B cell (primary cell): ENCODE measurements around the gene IL17F. TPM values are rescaled to one million over a fixed set of nuclear protein-coding genes. Genes with fewer than 3 reads are reported as not detected.

Source experiments
- ATAC-seq: fragments of 200-7000 bp; cut with Tn5 transposase; one replicate; pipeline ENCODE4 v1.10.0; 2021; ENCODE audit warnings: low read depth, mild to moderate bottlenecking, moderate number of reproducible peaks, moderate library complexity
- CTCF ChIA-PET: fragments of 350-600 bp; sonication (Branson Sonifier 250); formaldehyde crosslinking; loops from one replicate; lab custom pipeline; 2021; ENCODE audit warnings: antibody characterized with exemption, inconsistent platforms; lab: Charles Lee
- POLR2A ChIA-PET: fragments of 350-600 bp; sonication (Branson Sonifier 250); formaldehyde crosslinking; loops from one replicate; lab custom pipeline; 2021; ENCODE audit warnings: antibody characterized with exemption; lab: Charles Lee
- DNase-seq: peaks from one replicate; pipeline ENCODE4 v3.0.0; 2013
- H2AFZ ChIP-seq: 2 replicates; pipeline ENCODE4 v1.6.1; 2012; ENCODE audit warnings: mild to moderate bottlenecking, low read depth, low read length; ENCODE audit not compliant: insufficient read depth, poor library complexity, severe bottlenecking
- H3K27ac ChIP-seq, 2 donors: 1 replicate in 1 of 2; 2 replicates in 1 of 2; pipeline ENCODE4 v1.5.1; 2012 to 2013; ENCODE audit warnings: low read length in 2 of 2, mild to moderate bottlenecking in 2 of 2, moderate library complexity in 1 of 2
- H3K27me3 ChIP-seq, 4 experiments: fragments of 200-600 bp in 1 of 4; sonication (generic) in 1 of 4; replicated peaks in 1 of 4; 1 replicate in 2 of 4; 2 replicates in 2 of 4; pipeline versions ENCODE4 v1.6.1 to v1.7.0; 2013 to 2016; ENCODE audit warnings: low read length in 3 of 4, mild to moderate bottlenecking in 2 of 4, mixed read lengths in 1 of 4, moderate library complexity in 1 of 4; ENCODE audit not compliant: insufficient read depth in 4 of 4, control insufficient read depth in 3 of 4; ENCODE audit errors: control extremely low read depth in 1 of 4
- H3K36me3 ChIP-seq, 2 experiments: replicated peaks in 1 of 2; 1 replicate in 1 of 2; 2 replicates in 1 of 2; pipeline versions ENCODE4 v1.6.1 to v1.7.1; 2013; ENCODE audit warnings: low read length in 1 of 2; ENCODE audit not compliant: insufficient read depth in 2 of 2, control insufficient read depth in 1 of 2; ENCODE audit errors: control extremely low read depth in 1 of 2, extremely low read depth in 1 of 2
- H3K4me1 ChIP-seq, 2 donors: fragments of 200-600 bp in 1 of 2; sonication (generic) in 1 of 2; 1 replicate in 1 of 2; 2 replicates in 1 of 2; pipeline versions ENCODE4 v1.5.1 to v1.6.1; 2013 to 2017; ENCODE audit warnings: low read length in 2 of 2; ENCODE audit not compliant: control insufficient read depth in 2 of 2, insufficient read depth in 2 of 2
- H3K4me2 ChIP-seq: replicated peaks from 2 replicates; pipeline ENCODE3; 2012; ENCODE audit warnings: mild to moderate bottlenecking, low read depth, low read length; ENCODE audit not compliant: poor library complexity, severe bottlenecking
- H3K4me3 ChIP-seq, 5 experiments: fragments of 200-600 bp in 1 of 5; sonication (generic) in 1 of 5; 1 replicate in 3 of 5; 2 replicates in 2 of 5; pipeline versions ENCODE4 v1.5.1 to v1.7.0; 2011 to 2016; ENCODE audit warnings: low read length in 4 of 5, mild to moderate bottlenecking in 4 of 5, low read depth in 2 of 5, control low read depth in 1 of 5, moderate library complexity in 1 of 5; ENCODE audit not compliant: insufficient read depth in 1 of 5; ENCODE audit errors: control extremely low read depth in 1 of 5, extremely low read depth in 1 of 5
- H3K79me2 ChIP-seq: fragments of 200-600 bp; sonication (generic); one replicate; pipeline ENCODE4 v1.6.0; 2016; ENCODE audit warnings: low read length; ENCODE audit not compliant: control insufficient read depth, insufficient read depth
- H3K9ac ChIP-seq: fragments of 200-600 bp; sonication (generic); 2 replicates; pipeline ENCODE4 v1.6.1; 2017; ENCODE audit warnings: mild to moderate bottlenecking, low read length, moderate library complexity
- H3K9me3 ChIP-seq, 3 donors: one replicate each; pipeline versions ENCODE4 v1.6.1 to v1.7.1; 2013; ENCODE audit warnings: low read length in 2 of 3; ENCODE audit not compliant: control insufficient read depth in 2 of 3, insufficient read depth in 1 of 3; ENCODE audit errors: control extremely low read depth in 1 of 3
- H4K20me1 ChIP-seq: 2 replicates; pipeline ENCODE4 v1.6.0; 2012; ENCODE audit warnings: mild to moderate bottlenecking, low read length; ENCODE audit not compliant: insufficient read depth, control insufficient read depth, poor library complexity, severe bottlenecking
- H3K27ac Mint-ChIP-seq: one replicate; pipeline ENCODE4 v1.8.0; 2021; ENCODE audit warnings: mixed read lengths
- H3K27me3 Mint-ChIP-seq: one replicate; pipeline ENCODE4 v1.8.0; 2021; ENCODE audit warnings: mixed read lengths
- H3K4me1 Mint-ChIP-seq: one replicate; pipeline ENCODE4 v1.8.0; 2021; ENCODE audit warnings: mixed read lengths
- H3K4me3 Mint-ChIP-seq: one replicate; pipeline ENCODE4 v1.8.0; 2021; ENCODE audit warnings: mixed read lengths
- H3K9me3 Mint-ChIP-seq: one replicate; pipeline ENCODE4 v1.8.0; 2022; ENCODE audit warnings: mixed read lengths; ENCODE audit not compliant: insufficient read depth
- CTCF ChIP-seq: fragments of 200-600 bp; IDR thresholded peaks from one replicate; pipeline ENCODE4 v1.8.0; 2022; ENCODE audit warnings: antibody characterized with exemption, mild to moderate bottlenecking
- EZH2 ChIP-seq: IDR thresholded peaks from 2 replicates; pipeline ENCODE4 v1.6.1; 2012; ENCODE audit warnings: borderline replicate concordance, low read depth, mild to moderate bottlenecking, moderate library complexity, low read length; ENCODE audit not compliant: insufficient read depth, poor library complexity, severe bottlenecking
- WGBS: methylation state at CpG from one replicate; pipeline ENCODE4 v1.1.5; 2013; ENCODE audit warnings: missing lambda C conversion rate; ENCODE audit not compliant: insufficient coverage; 5-methylcytosine and 5-hydroxymethylcytosine counted together
- intact Hi-C: fragments of 100-400 bp; cut with micrococcal nuclease; formaldehyde crosslinking; loops from one replicate; pipeline ENCODE4 v1.10.0; 2022
- polyA minus RNA-seq: library from RNA; depleted of rRNA, polyadenylated mRNA; stranded (reverse); fragments of >200 nt; gene quantifications from 2 replicates; pipeline ENCODE4 v1.2.3, GENCODE V29; 2012
- polyA plus RNA-seq: library from polyadenylated mRNA; depleted of rRNA; stranded (reverse); fragments of >200 nt; gene quantifications from 2 replicates; pipeline ENCODE4 v1.2.3, GENCODE V29; 2012
- total RNA-seq, 2 donors: library from RNA; stranded (reverse); fragments of 120-200 nt in 1 of 2; gene quantifications; 1 replicate in 1 of 2; 2 replicates in 1 of 2; pipeline versions ENCODE4 v1.2.3 to v1.2.4, GENCODE V29; 2013 to 2022

Gene IL17F
- not detected in 2 replicates for total RNA-seq
- total RNA-seq (2013) = not detected
- polyA plus RNA-seq = not detected in 2 replicates
- not detected in 2 replicates for polyA minus RNA-seq

DNA sequence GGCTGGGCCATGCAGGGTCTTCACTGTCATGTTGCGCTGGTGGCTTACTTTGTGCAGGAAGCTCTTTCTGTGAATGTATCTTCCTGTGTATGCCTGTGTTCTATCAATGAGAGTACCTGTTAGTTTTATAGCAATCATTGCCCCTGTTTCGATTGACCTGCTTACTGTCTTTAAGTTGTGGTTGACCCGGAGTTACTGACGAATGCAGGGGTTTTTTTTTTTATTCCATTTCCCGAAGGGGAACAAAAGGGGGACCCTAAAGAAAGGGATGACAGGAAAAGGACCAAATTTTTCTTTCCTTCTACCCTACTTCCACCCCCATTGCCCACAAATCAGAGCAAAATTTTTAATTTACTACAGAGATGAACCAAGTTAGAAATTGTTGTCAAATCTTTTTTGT lies at the start of gene IL17F:
TSS of gene IL17F (minus strand) at position 101 of the 400 bp plus-strand sequence. CDS start at position 30, 71 bp downstream.
- Histone ChIP-seq H2AFZ (no peak within 1 kb of the TSS), H4K20me1 (no peaks in the 10 kb centered on the region), H3K36me3 (no peaks in the 10 kb centered on the region), H3K27ac (no peak within 1 kb of the TSS), H3K9me3 (no peaks in the 10 kb centered on the region), H3K4me1 (no peaks in the 10 kb centered on the region), H3K79me2 (no peaks in the 10 kb centered on the region), H3K4me3 (no peak within 1 kb of the TSS), H3K4me2 (no peak within 1 kb of the TSS), H3K9ac (no peak within 1 kb of the TSS), H3K27me3 (peaks cover 0 to 2% (median 0%) of the 10 kb centered on the region in 4 experiments)
- no peak for TF ChIP-seq CTCF
- TF ChIP-seq EZH2 = no peak
- WGBS = 90% methylated on average over 2 of the region's 5 CpGs
- ChIA-PET CTCF (no interaction called here), POLR2A (no interaction called here)
- H3K27me3 Mint-ChIP-seq = peaks cover 20% of the 10 kb centered on the region
- no peak within 1 kb of the TSS for H3K4me3 Mint-ChIP-seq
- H3K27ac Mint-ChIP-seq = no peak within 1 kb of the TSS
- no peaks in the 10 kb centered on the region for H3K4me1 Mint-ChIP-seq
- DNase-seq (no peak), ATAC-seq (no peak)
- no peaks in the 10 kb centered on the region for H3K9me3 Mint-ChIP-seq
- intact Hi-C loops = no loop called here

GRCh38 chr6:52293067-52293466 lies 48.8 kb upstream of the IL17F start:
- H3K4me3 ChIP-seq = no peak overlapping the region
- no peak overlapping the region for H3K4me2 ChIP-seq
- H3K36me3 ChIP-seq = no peaks in the 10 kb centered on the region
- no peaks in the 10 kb centered on the region for H4K20me1 ChIP-seq
- no peaks in the 10 kb centered on the region for H3K9me3 Mint-ChIP-seq
- DNase-seq = no peak
- H3K79me2 ChIP-seq = no peaks in the 10 kb centered on the region
- no peak overlapping the region for H2AFZ ChIP-seq
- H3K27ac ChIP-seq = no peak overlapping the region
- no peak overlapping the region for H3K4me3 Mint-ChIP-seq
- H3K27me3 Mint-ChIP-seq = no peaks in the 10 kb centered on the region
- H3K27me3 ChIP-seq = no peaks in the 10 kb centered on the region
- no peak for ATAC-seq
- intact Hi-C loops = no loop called here
- H3K4me1 Mint-ChIP-seq = peaks cover 22% of the 10 kb centered on the region
- peaks cover 18 to 24% of the 10 kb centered on the region in 2 donors for H3K4me1 ChIP-seq
- ChIA-PET CTCF (interaction anchor here (0.9 to 1.4 kb wide), 2 partner anchors 8 to 14 kb away, joined by 4 read pairs; partner anchors contain the start of gene MCM3), POLR2A (no interaction called here)
- H3K9ac ChIP-seq = no peak overlapping the region
- H3K9me3 ChIP-seq = no peaks in the 10 kb centered on the region
- H3K27ac Mint-ChIP-seq = no peak overlapping the region
- TF ChIP-seq CTCF (no peak), EZH2 (no peak)
